Neural cell (in vitro differentiated cells): ENCODE results near the gene NTRK2. TPM values are rescaled to one million over a fixed set of nuclear protein-coding genes. Genes with fewer than 3 reads are reported as not detected.

Experiments
- H2AFZ ChIP-seq: fragments of 200-600, 300-800 bp; sonication (generic), shearing (Covaris generic); 2 replicates; pipeline ENCODE4 v1.6.0; 2014; ENCODE audit warnings: low read depth, mild to moderate bottlenecking, antibody characterized with exemption, low read length, moderate library complexity
- H3F3A ChIP-seq: fragments of 200-600 bp; shearing (Covaris generic); 2 replicates; pipeline ENCODE4 v1.6.1; 2016; ENCODE audit warnings: mild to moderate bottlenecking, moderate library complexity, mixed read lengths, antibody characterized with exemption, low read length; ENCODE audit not compliant: insufficient read depth, poor library complexity, severe bottlenecking
- H3K27ac ChIP-seq: fragments of 200-600, 300-800 bp; sonication (generic), shearing (Covaris generic); 2 replicates; pipeline ENCODE4 v1.5.1; 2014; ENCODE audit warnings: mild to moderate bottlenecking, low read length, moderate library complexity
- H3K27me3 ChIP-seq: fragments of 300-800, 200-600 bp; sonication (generic), shearing (Covaris generic); 2 replicates; pipeline ENCODE4 v1.6.0; 2014; ENCODE audit warnings: mild to moderate bottlenecking, low read depth, low read length, moderate library complexity; ENCODE audit not compliant: insufficient read depth
- H3K36me3 ChIP-seq: fragments of 300-800, 200-600 bp; sonication (generic), shearing (Covaris generic); 2 replicates; pipeline ENCODE4 v1.5.1; 2014; ENCODE audit warnings: mild to moderate bottlenecking, antibody characterized with exemption, low read length, moderate library complexity; ENCODE audit not compliant: insufficient read depth
- H3K4me2 ChIP-seq: fragments of 300-800, 200-600 bp; sonication (generic), shearing (Covaris generic); 2 replicates; pipeline ENCODE4 v1.6.0; 2014; ENCODE audit warnings: mild to moderate bottlenecking, low read length
- H3K4me3 ChIP-seq: fragments of 300-800, 200-600 bp; sonication (generic), shearing (Covaris generic); 2 replicates; pipeline ENCODE4 v1.5.1; 2014; ENCODE audit warnings: mild to moderate bottlenecking, low read length, moderate library complexity
- H3K79me2 ChIP-seq: fragments of 200-600 bp; shearing (Covaris generic); replicated peaks from 2 replicates; pipeline ENCODE4 v1.6.0; 2014; ENCODE audit warnings: mild to moderate bottlenecking, low read length, moderate library complexity; ENCODE audit not compliant: insufficient read depth
- H3K9ac ChIP-seq: fragments of 300-800, 200-600 bp; sonication (generic), shearing (Covaris generic); 2 replicates; pipeline ENCODE4 v1.6.1; 2016; ENCODE audit warnings: mild to moderate bottlenecking, low read length, mixed read lengths
- H3K9me2 ChIP-seq: fragments of 200-600 bp; shearing (Covaris generic); 2 replicates; pipeline ENCODE4 v1.6.1; 2016; ENCODE audit warnings: mild to moderate bottlenecking, low read length, mixed read lengths; ENCODE audit not compliant: insufficient read depth
- H3K9me3 ChIP-seq: fragments of 200-600, 300-800 bp; sonication (generic), shearing (Covaris generic); 2 replicates; pipeline ENCODE4 v1.6.1; 2016; ENCODE audit warnings: mild to moderate bottlenecking, mixed run types, low read length, moderate library complexity, mixed read lengths
- H4K20me1 ChIP-seq: fragments of 200-600 bp; shearing (Covaris generic); 2 replicates; pipeline ENCODE4 v1.6.1; 2016; ENCODE audit warnings: mild to moderate bottlenecking, mixed run types; ENCODE audit not compliant: insufficient read depth
- CTCF ChIP-seq: fragments of 450-650 bp; IDR thresholded peaks from 2 replicates; pipeline ENCODE4 v1.5.1; 2014; ENCODE audit warnings: antibody characterized with exemption, mild to moderate bottlenecking, moderate library complexity; ENCODE audit not compliant: poor library complexity, severe bottlenecking
- EP300 ChIP-seq: fragments of 450-650 bp; conservative IDR thresholded peaks from 2 replicates; pipeline ENCODE4 v1.6.1; 2014; ENCODE audit warnings: antibody characterized with exemption, mild to moderate bottlenecking, moderate library complexity; ENCODE audit not compliant: poor library complexity, severe bottlenecking
- EZH2 ChIP-seq: fragments of 200-600, 300-800 bp; shearing (Covaris generic), sonication (generic); IDR thresholded peaks from 2 replicates; pipeline ENCODE4 v1.6.1; 2014; ENCODE audit warnings: antibody characterized with exemption, low read length, borderline replicate concordance, mild to moderate bottlenecking; ENCODE audit not compliant: insufficient read depth, poor library complexity, severe bottlenecking
- MXI1 ChIP-seq: fragments of 450-650 bp; conservative IDR thresholded peaks from 2 replicates; pipeline ENCODE4 v1.6.1; 2014; ENCODE audit warnings: antibody characterized with exemption, mild to moderate bottlenecking; ENCODE audit not compliant: poor library complexity, severe bottlenecking
- POLR2AphosphoS5 ChIP-seq: IDR thresholded peaks from 2 replicates; pipeline ENCODE4 v1.6.1; 2012
- RAD21 ChIP-seq: fragments of 450-650 bp; conservative IDR thresholded peaks from 2 replicates; pipeline ENCODE4 v1.6.1; 2014; ENCODE audit warnings: antibody characterized with exemption, mild to moderate bottlenecking, moderate library complexity
- REST ChIP-seq: IDR thresholded peaks from 2 replicates; pipeline ENCODE4 v1.6.1; 2012; ENCODE audit warnings: borderline replicate concordance
- SMC3 ChIP-seq: fragments of 450-650 bp; conservative IDR thresholded peaks from 2 replicates; pipeline ENCODE4 v1.6.1; 2014; ENCODE audit warnings: antibody characterized with exemption, mild to moderate bottlenecking, moderate library complexity; ENCODE audit not compliant: poor library complexity
- TAF1 ChIP-seq: IDR thresholded peaks from 2 replicates; pipeline ENCODE4 v1.6.1; 2012; ENCODE audit warnings: low read depth
- polyA plus RNA-seq: library from polyadenylated mRNA; depleted of rRNA; stranded (reverse); fragments of >200 nt; gene quantifications from 2 replicates; pipeline ENCODE4 v1.2.3, GENCODE V29; 2014

The NTRK2 gene
- polyA plus RNA-seq, 1 donor from 2014 or later: 14.2 TPM

- no peak for TF ChIP-seq CTCF
- TF ChIP-seq TAF1: no peak
- no peak for TF ChIP-seq SMC3
- TF ChIP-seq REST: no peak
- TF ChIP-seq EZH2: no peak
- no peak for TF ChIP-seq EP300
These were observed 138.9 kb downstream of the NTRK2 start for GRCh38 chr9:84808416-84808815.

GRCh38 chr9:84811072-84811750 lies 141.7 kb downstream of the NTRK2 start:
- no peaks in the 10 kb centered on the region for H3K9me2 ChIP-seq
- H3F3A ChIP-seq: no peaks in the 10 kb centered on the region
- H2AFZ ChIP-seq: no peak overlapping the region
- no peaks in the 10 kb centered on the region for H4K20me1 ChIP-seq
- no peak overlapping the region for H3K4me2 ChIP-seq
- H3K36me3 ChIP-seq: no peaks in the 10 kb centered on the region
- no peaks in the 10 kb centered on the region for H3K79me2 ChIP-seq
- H3K4me3 ChIP-seq: no peak overlapping the region
- H3K27ac ChIP-seq: no peak overlapping the region
- H3K9me3 ChIP-seq: no peaks in the 10 kb centered on the region
- H3K27me3 ChIP-seq: no peaks in the 10 kb centered on the region
- no peak overlapping the region for H3K9ac ChIP-seq
- no peak for TF ChIP-seq REST
- TF ChIP-seq SMC3: no peak
- TF ChIP-seq EP300: no peak
- TF ChIP-seq CTCF: no peak
- TF ChIP-seq RAD21: no peak
- no peak for TF ChIP-seq POLR2AphosphoS5
- no peak for TF ChIP-seq MXI1
- TF ChIP-seq EZH2: no peak
- TF ChIP-seq TAF1: no peak

More at GRCh38 chr9:84808416-84808815, 138.9 kb downstream of the NTRK2 start:
- no peaks in the 10 kb centered on the region for H4K20me1 ChIP-seq
- no peak overlapping the region for H3K27ac ChIP-seq
- H2AFZ ChIP-seq: no peak overlapping the region
- no peaks in the 10 kb centered on the region for H3K27me3 ChIP-seq
- no peaks in the 10 kb centered on the region for H3K36me3 ChIP-seq
- no peaks in the 10 kb centered on the region for H3K79me2 ChIP-seq
- no peaks in the 10 kb centered on the region for H3K9me3 ChIP-seq
- H3K4me3 ChIP-seq: no peak overlapping the region
- H3K4me2 ChIP-seq: no peak overlapping the region
- no peaks in the 10 kb centered on the region for H3F3A ChIP-seq
- no peaks in the 10 kb centered on the region for H3K9me2 ChIP-seq
- H3K9ac ChIP-seq: no peak overlapping the region
